ENCODE data around the gene PPP4R3C.
"Not testable (repeated sequence)": the region's sequence is repeated elsewhere in the genome, so short reads cannot be mapped to it uniquely, and the experiment has no call there.

The PPP4R3C gene

GRCh38 chrX:27463187-27463586 lies at the start of gene PPP4R3C:
Gene PPP4R3C, minus strand, starts transcription at chrX:27463341. Its CDS starts 45 bp downstream, at chrX:27463296.
- DNase-seq (ENCODE audit: low spot score), result no peak

GRCh38 chrX:27491397-27491796 lies 28.3 kb upstream of the PPP4R3C start:
- no peak for DNase-seq (ENCODE audit: low spot score)

- DNase-seq (ENCODE audit: low spot score), result no peak
Measured at GRCh38 chrX:27466051-27466450, 2.9 kb upstream of the PPP4R3C start.

- no peak for DNase-seq (ENCODE audit: low spot score)
Measured at GRCh38 chrX:27465036-27465435, 1.9 kb upstream of the PPP4R3C start.

- DNase-seq (ENCODE audit: low spot score), result not testable (repeated sequence)
Measured at GRCh38 chrX:27459129-27459528, 4.0 kb downstream of the PPP4R3C start.

GRCh38 chrX:27458544-27458943 lies 4.6 kb downstream of the PPP4R3C start:
- not testable (repeated sequence) for DNase-seq (ENCODE audit: low spot score)

GRCh38 chrX:27451324-27451723 lies 11.8 kb downstream of the PPP4R3C start:
- no peak for DNase-seq (ENCODE audit: low spot score)

GRCh38 chrX:27446423-27446822 lies 16.7 kb downstream of the PPP4R3C start:
- DNase-seq (ENCODE audit: low spot score), result no peak

GRCh38 chrX:27445438-27445837 lies 17.7 kb downstream of the PPP4R3C start:
- no peak for DNase-seq (ENCODE audit: low spot score)

- no peak for DNase-seq (ENCODE audit: low spot score)
Measured at GRCh38 chrX:27444093-27444908, 18.8 kb downstream of the PPP4R3C start.

- DNase-seq (ENCODE audit: low spot score), result not testable (repeated sequence)
Measured at GRCh38 chrX:27442392-27442791, 20.7 kb downstream of the PPP4R3C start.

GRCh38 chrX:27439771-27440170 lies 23.4 kb downstream of the PPP4R3C start:
- DNase-seq (ENCODE audit: low spot score), result no peak

GRCh38 chrX:27438937-27439336 lies 24.2 kb downstream of the PPP4R3C start:
- no peak for DNase-seq (ENCODE audit: low spot score)

GRCh38 chrX:27435031-27435430 lies 28.1 kb downstream of the PPP4R3C start:
- DNase-seq (ENCODE audit: low spot score), result no peak
